PFSK-1 (cell line): Measurements from ENCODE around the gene CACNB2.

ENCODE experiments used
- FOXP2 ChIP-seq: optimal IDR thresholded peaks from 2 replicates; pipeline ENCODE3; 2011; ENCODE audit warnings: borderline replicate concordance, control low read depth, inconsistent platforms; ENCODE audit not compliant: insufficient read depth; ENCODE audit errors: extremely low read length, extremely low read depth
- POLR2AphosphoS5 ChIP-seq: IDR thresholded peaks from 2 replicates; pipeline ENCODE4 v1.6.1; 2012; ENCODE audit warnings: low read depth, mild to moderate bottlenecking, control low read depth, low read length, moderate library complexity
- REST ChIP-seq, 2 experiments: IDR thresholded peaks; 2 replicates each; pipeline versions ENCODE4 v1.6.1 to v1.8.0; 2011 to 2012; ENCODE audit warnings: low read depth in 2 of 2, low read length in 2 of 2, control low read depth in 1 of 2, inconsistent platforms in 1 of 2, mild to moderate bottlenecking in 1 of 2, moderate library complexity in 1 of 2; ENCODE audit not compliant: insufficient read depth in 1 of 2
- SIN3A ChIP-seq: IDR thresholded peaks from 2 replicates; pipeline ENCODE4 v1.6.1; 2012; ENCODE audit warnings: mild to moderate bottlenecking, low read length, moderate library complexity, borderline replicate concordance; ENCODE audit not compliant: insufficient read depth
- TAF1 ChIP-seq: IDR thresholded peaks from 2 replicates; pipeline ENCODE4 v1.6.1; 2012; ENCODE audit warnings: low read length, control low read depth, borderline replicate concordance; ENCODE audit not compliant: insufficient read depth

Gene CACNB2

GRCh38 chr10:18264466-18265050 is 124.3 kb downstream of the CACNB2 start:
- no peak for TF ChIP-seq FOXP2
- no peak for TF ChIP-seq TAF1
- TF ChIP-seq SIN3A: no peak
- TF ChIP-seq REST (IDR thresholded peaks at IDR 0.05; ENCODE audit: insufficient read depth in 1 of 2, low read depth in 2 of 2, low read length in 2 of 2): no peak
- TF ChIP-seq POLR2AphosphoS5: no peak

- no peak for TF ChIP-seq FOXP2
- no peak for TF ChIP-seq SIN3A
- TF ChIP-seq REST (IDR thresholded peaks at IDR 0.05; ENCODE audit: insufficient read depth in 1 of 2, low read depth in 2 of 2, low read length in 2 of 2): no peak
- TF ChIP-seq TAF1: no peak
- TF ChIP-seq POLR2AphosphoS5: no peak
These were observed 127.8 kb downstream of the CACNB2 start for GRCh38 chr10:18268005-18268404.

- no peak for TF ChIP-seq SIN3A
- TF ChIP-seq TAF1: no peak
- TF ChIP-seq FOXP2: no peak
- no peak for TF ChIP-seq POLR2AphosphoS5
- TF ChIP-seq REST (IDR thresholded peaks at IDR 0.05; ENCODE audit: insufficient read depth in 1 of 2, low read depth in 2 of 2, low read length in 2 of 2): no peak
These were observed 131.3 kb downstream of the CACNB2 start for GRCh38 chr10:18271491-18271890.

- no peak for TF ChIP-seq REST (IDR thresholded peaks at IDR 0.05; ENCODE audit: insufficient read depth in 1 of 2, low read depth in 2 of 2, low read length in 2 of 2)
- no peak for TF ChIP-seq FOXP2
- no peak for TF ChIP-seq TAF1
- TF ChIP-seq POLR2AphosphoS5: no peak
- TF ChIP-seq SIN3A: no peak
These were observed 132.8 kb downstream of the CACNB2 start for GRCh38 chr10:18273039-18273438.

- TF ChIP-seq SIN3A: no peak
- TF ChIP-seq TAF1: no peak
- no peak for TF ChIP-seq POLR2AphosphoS5
- no peak for TF ChIP-seq REST (IDR thresholded peaks at IDR 0.05; ENCODE audit: insufficient read depth in 1 of 2, low read depth in 2 of 2, low read length in 2 of 2)
- TF ChIP-seq FOXP2: no peak
These were observed 138.0 kb downstream of the CACNB2 start for GRCh38 chr10:18278181-18278580.
